ENCODE measurements around the gene SORT1. TPM values are rescaled to one million over a fixed set of nuclear protein-coding genes. Genes with fewer than 3 reads are reported as not detected.

SORT1 gene
- total RNA-seq, 1 experiment from 2014 or later, result 47.9 TPM

- no peak overlapping the region for H3K14ac ChIP-seq (ENCODE audit: insufficient read depth, low read length)
- H3K9ac ChIP-seq (ENCODE audit: extremely low read depth, insufficient read length, low read length), result no peak overlapping the region
- H2BK20ac ChIP-seq (ENCODE audit: low read depth, low read length, poor library complexity, severe bottlenecking), result no peak overlapping the region
- peaks cover 5% of the 10 kb centered on the region in 2 experiments for H3K4me1 Mint-ChIP-seq
- H3K9me3 ChIP-seq (ENCODE audit: control insufficient read depth, low read depth, low read length), result no peaks in the 10 kb centered on the region
- H2BK15ac ChIP-seq (ENCODE audit: low read depth, low read length), result no peak overlapping the region
- no peaks in the 10 kb centered on the region for H4K20me1 ChIP-seq (ENCODE audit: control insufficient read depth, insufficient read depth, insufficient read length)
- H3K27me3 ChIP-seq (ENCODE audit: insufficient read depth, low read length), result no peaks in the 10 kb centered on the region
- WGBS (ENCODE audit: extremely low coverage, insufficient read length, low lambda C conversion rate), result no CpG with 5 or more reads among the region's 1 CpG
- no peak overlapping the region; a peak in 1 of 7 replicates for H3K27ac Mint-ChIP-seq
- H3K4me3 Mint-ChIP-seq, result no peak overlapping the region
- H3K18ac ChIP-seq (ENCODE audit: insufficient read length, low read depth, low read length), result no peak overlapping the region
- no peak overlapping the region for H2BK12ac ChIP-seq (ENCODE audit: insufficient read length, low read depth, low read length)
- no peak overlapping the region for H3K4ac ChIP-seq (ENCODE audit: low read depth, low read length)
- no peak overlapping the region for H3T11ph ChIP-seq (ENCODE audit: low read length)
- no peak overlapping the region for H4K5ac ChIP-seq (ENCODE audit: insufficient read length, low read depth, low read length)
- H3K36me3 Mint-ChIP-seq (ENCODE audit: insufficient read depth in 1 of 3, low read depth in 3 of 3), result peaks cover 23 to 63% (median 46%) of the 10 kb centered on the region in 3 experiments; a peak in 6 of 7 replicates
- no peak overlapping the region for H3K56ac ChIP-seq (ENCODE audit: insufficient read length, low read depth, low read length)
- H2AK5ac ChIP-seq (ENCODE audit: insufficient read length, low read length), result no peak overlapping the region
- TF ChIP-seq CTCF (conservative IDR thresholded peaks at IDR 0.05), result no peak
- no peaks in the 10 kb centered on the region for H3K4me1 ChIP-seq (ENCODE audit: insufficient read depth, low read length)
- no peak overlapping the region for H2BK120ac ChIP-seq (ENCODE audit: low read depth, low read length, poor library complexity, severe bottlenecking)
- H3K9me3 Mint-ChIP-seq, result no peaks in the 10 kb centered on the region
- H2BK5ac ChIP-seq (ENCODE audit: insufficient read length, low read length), result no peak overlapping the region
- H2AFZ ChIP-seq (ENCODE audit: low read length), result no peak overlapping the region
- no peak overlapping the region for H3K23ac ChIP-seq (ENCODE audit: insufficient read length, low read depth, low read length)
- H3K23me2 ChIP-seq (ENCODE audit: insufficient read length, low read depth, low read length, poor library complexity, severe bottlenecking), result no peaks in the 10 kb centered on the region
- no peak overlapping the region for H4K91ac ChIP-seq (ENCODE audit: insufficient read length, low read depth, low read length)
- no peaks in the 10 kb centered on the region for H3K27me3 Mint-ChIP-seq (ENCODE audit: low read depth)
- H3K27ac ChIP-seq (ENCODE audit: insufficient read length, low read depth, low read length), result no peak overlapping the region
- no peak overlapping the region for H3K4me2 ChIP-seq (ENCODE audit: insufficient read depth, insufficient read length, low read length)
- no peaks in the 10 kb centered on the region for H3K79me1 ChIP-seq (ENCODE audit: insufficient read depth, low read depth, low read length, poor library complexity, severe bottlenecking)
- DNase-seq, result no peak
- no peak overlapping the region for H4K8ac ChIP-seq (replicated peaks; ENCODE audit: insufficient read length, low read depth, low read length)
- H3K79me2 ChIP-seq (ENCODE audit: insufficient read depth, low read length), result no peaks in the 10 kb centered on the region
These were observed 82.9 kb downstream of the SORT1 start for GRCh38 chr1:109314795-109315194.
